ENCODE results near the gene ENTPD5. TPM values are rescaled to one million over a fixed set of nuclear protein-coding genes. Genes with fewer than 3 reads are reported as not detected.

ENTPD5 gene
- total and polyA plus RNA-seq, 2 donors (not counting 1 experiment from before 2014, with no cell fraction given) = 9.6 to 13.7 TPM

- Histone ChIP-seq H2AFZ (ENCODE audit: low read length) (no peak overlapping the region), H3K9ac (ENCODE audit: insufficient read depth, low read length) (no peak overlapping the region)
- TF ChIP-seq EZH2 (IDR thresholded peaks at IDR 0.05; ENCODE audit: low read length, missing control alignments) (no peak), CTCF (conservative IDR thresholded peaks at IDR 0.05 in 1 of 2, IDR thresholded peaks at IDR 0.05 in 1 of 2; ENCODE audit: low read depth in 1 of 2, low read length in 2 of 2) (no peak)
Observed at GRCh38 chr14:73998726-73999125, 20.4 kb downstream of the ENTPD5 start.

GRCh38 chr14:73997944-73998447 lies 21.1 kb downstream of the ENTPD5 start:
- Histone ChIP-seq H3K9ac (ENCODE audit: insufficient read depth, low read length) (no peak overlapping the region), H3K4me2 (ENCODE audit: extremely low read depth, insufficient read depth, low read length) (no peak overlapping the region), H3K27ac (ENCODE audit: insufficient read depth, low read length) (no peak overlapping the region), H3K36me3 (ENCODE audit: control insufficient read depth, insufficient read depth, low read length) (no peaks in the 10 kb centered on the region), H3K27me3 (ENCODE audit: control insufficient read depth, insufficient read depth, low read length) (no peaks in the 10 kb centered on the region), H3K9me3 (ENCODE audit: control insufficient read depth, insufficient read depth, low read depth, low read length) (no peaks in the 10 kb centered on the region), H4K20me1 (ENCODE audit: control insufficient read depth, extremely low read depth, insufficient read depth, low read length) (no peaks in the 10 kb centered on the region), H3K4me1 (ENCODE audit: control insufficient read depth, extremely low read depth, insufficient read depth, low read length) (no peaks in the 10 kb centered on the region), H3K4me3 (replicated peaks in 1 of 4; ENCODE audit: control extremely low read depth in 1 of 4, insufficient read depth in 1 of 4, low read depth in 3 of 4, low read length in 4 of 4) (no peak overlapping the region), H3K79me2 (ENCODE audit: control insufficient read depth, insufficient read depth, low read length) (no peaks in the 10 kb centered on the region), H2AFZ (ENCODE audit: low read length) (no peak overlapping the region)
- DNase-seq (ENCODE audit: low read depth in 2 of 2) = no peak
- TF ChIP-seq EZH2 (IDR thresholded peaks at IDR 0.05; ENCODE audit: low read length, missing control alignments) = no peak

More at GRCh38 chr14:73998726-73999125, 20.4 kb downstream of the ENTPD5 start:
- Histone ChIP-seq H3K79me2 (ENCODE audit: control insufficient read depth, insufficient read depth, low read length) (no peaks in the 10 kb centered on the region), H3K27me3 (ENCODE audit: control insufficient read depth, insufficient read depth, low read length) (no peaks in the 10 kb centered on the region), H3K36me3 (ENCODE audit: control insufficient read depth, insufficient read depth, low read length) (no peaks in the 10 kb centered on the region), H3K27ac (ENCODE audit: insufficient read depth, low read length) (no peak overlapping the region), H3K9me3 (ENCODE audit: control insufficient read depth, insufficient read depth, low read depth, low read length) (no peaks in the 10 kb centered on the region), H3K4me1 (ENCODE audit: control insufficient read depth, extremely low read depth, insufficient read depth, low read length) (no peaks in the 10 kb centered on the region), H3K4me2 (ENCODE audit: extremely low read depth, insufficient read depth, low read length) (no peak overlapping the region), H3K4me3 (replicated peaks in 1 of 4; ENCODE audit: control extremely low read depth in 1 of 4, insufficient read depth in 1 of 4, low read depth in 3 of 4, low read length in 4 of 4) (no peak overlapping the region), H4K20me1 (ENCODE audit: control insufficient read depth, extremely low read depth, insufficient read depth, low read length) (no peaks in the 10 kb centered on the region)
- DNase-seq (ENCODE audit: low read depth in 2 of 2) = no peak

- no peaks in the 10 kb centered on the region for H3K79me2 ChIP-seq (ENCODE audit: control insufficient read depth, insufficient read depth, low read length)
- H3K27ac ChIP-seq (ENCODE audit: insufficient read depth, low read length) = no peak overlapping the region
- TF ChIP-seq EZH2 (IDR thresholded peaks at IDR 0.05; ENCODE audit: low read length, missing control alignments) (no peak), CTCF (conservative IDR thresholded peaks at IDR 0.05 in 1 of 2, IDR thresholded peaks at IDR 0.05 in 1 of 2; ENCODE audit: low read depth in 1 of 2, low read length in 2 of 2) (no peak)
- H2AFZ ChIP-seq (ENCODE audit: low read length) = no peak overlapping the region
- no peak overlapping the region for H3K4me3 ChIP-seq (replicated peaks in 1 of 4; ENCODE audit: control extremely low read depth in 1 of 4, insufficient read depth in 1 of 4, low read depth in 3 of 4, low read length in 4 of 4)
- H3K27me3 ChIP-seq (ENCODE audit: control insufficient read depth, insufficient read depth, low read length) = no peaks in the 10 kb centered on the region
- H3K4me2 ChIP-seq (ENCODE audit: extremely low read depth, insufficient read depth, low read length) = no peak overlapping the region
- no peaks in the 10 kb centered on the region for H4K20me1 ChIP-seq (ENCODE audit: control insufficient read depth, extremely low read depth, insufficient read depth, low read length)
- no peak overlapping the region for H3K9ac ChIP-seq (ENCODE audit: insufficient read depth, low read length)
- no peaks in the 10 kb centered on the region for H3K36me3 ChIP-seq (ENCODE audit: control insufficient read depth, insufficient read depth, low read length)
- no peaks in the 10 kb centered on the region for H3K9me3 ChIP-seq (ENCODE audit: control insufficient read depth, insufficient read depth, low read depth, low read length)
- H3K4me1 ChIP-seq (ENCODE audit: control insufficient read depth, extremely low read depth, insufficient read depth, low read length) = no peaks in the 10 kb centered on the region
- DNase-seq (ENCODE audit: low read depth in 2 of 2) = no peak
Observed at GRCh38 chr14:73997108-73997943, 21.8 kb downstream of the ENTPD5 start.
